D721Med (cell line): Measurements from ENCODE around the gene IGF2.

Experiments used
- DNase-seq: peaks from one replicate; pipeline ENCODE4 v3.0.0; 2011; ENCODE audit warnings: low spot score; ENCODE audit not compliant: insufficient read length
- FAIRE-seq: peaks from 2 replicates; lab custom pipeline; 2011; peaks lifted over from hg19 to GRCh38; lab: Jason Lieb, UNC
- TF ChIP-seq, protein P1 (sequence below): IDR thresholded peaks from 2 replicates; pipeline ENCODE4 v1.5.1; 2012; ENCODE audit warnings: mild to moderate bottlenecking, control low read depth; ENCODE audit not compliant: insufficient read depth; ENCODE audit errors: missing control alignments

IGF2 gene, protein sequence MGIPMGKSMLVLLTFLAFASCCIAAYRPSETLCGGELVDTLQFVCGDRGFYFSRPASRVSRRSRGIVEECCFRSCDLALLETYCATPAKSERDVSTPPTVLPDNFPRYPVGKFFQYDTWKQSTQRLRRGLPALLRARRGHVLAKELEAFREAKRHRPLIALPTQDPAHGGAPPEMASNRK

DNA sequence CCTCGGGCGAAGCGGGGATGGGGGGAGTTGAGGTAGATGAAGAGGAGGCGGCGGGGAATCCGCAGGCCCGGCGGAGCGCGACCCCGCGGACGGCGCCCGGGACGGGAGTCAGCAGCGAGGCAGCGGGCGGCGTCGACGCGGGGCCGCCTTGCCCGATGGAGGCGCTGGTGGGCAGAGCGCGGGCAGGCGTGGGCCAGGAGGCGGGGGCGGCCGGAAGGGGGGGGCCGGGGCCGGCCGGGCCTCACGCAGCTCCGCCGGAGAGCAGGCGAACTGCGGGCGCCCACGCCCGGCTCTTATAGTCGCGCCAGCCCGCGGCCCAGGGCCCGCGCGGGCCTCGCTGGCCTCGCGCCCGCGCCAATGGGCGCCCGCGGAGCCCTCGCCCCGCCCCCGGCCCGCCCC, at the start of gene IGF2:
Gene IGF2, minus strand, starts transcription at position 267 of the 399 bp plus-strand sequence. CDS start 3,866 bp downstream, outside the sequence.
- TF ChIP-seq, protein P1, sequence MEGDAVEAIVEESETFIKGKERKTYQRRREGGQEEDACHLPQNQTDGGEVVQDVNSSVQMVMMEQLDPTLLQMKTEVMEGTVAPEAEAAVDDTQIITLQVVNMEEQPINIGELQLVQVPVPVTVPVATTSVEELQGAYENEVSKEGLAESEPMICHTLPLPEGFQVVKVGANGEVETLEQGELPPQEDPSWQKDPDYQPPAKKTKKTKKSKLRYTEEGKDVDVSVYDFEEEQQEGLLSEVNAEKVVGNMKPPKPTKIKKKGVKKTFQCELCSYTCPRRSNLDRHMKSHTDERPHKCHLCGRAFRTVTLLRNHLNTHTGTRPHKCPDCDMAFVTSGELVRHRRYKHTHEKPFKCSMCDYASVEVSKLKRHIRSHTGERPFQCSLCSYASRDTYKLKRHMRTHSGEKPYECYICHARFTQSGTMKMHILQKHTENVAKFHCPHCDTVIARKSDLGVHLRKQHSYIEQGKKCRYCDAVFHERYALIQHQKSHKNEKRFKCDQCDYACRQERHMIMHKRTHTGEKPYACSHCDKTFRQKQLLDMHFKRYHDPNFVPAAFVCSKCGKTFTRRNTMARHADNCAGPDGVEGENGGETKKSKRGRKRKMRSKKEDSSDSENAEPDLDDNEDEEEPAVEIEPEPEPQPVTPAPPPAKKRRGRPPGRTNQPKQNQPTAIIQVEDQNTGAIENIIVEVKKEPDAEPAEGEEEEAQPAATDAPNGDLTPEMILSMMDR = no peak
- no peak for FAIRE-seq
- no peak for DNase-seq

DNA sequence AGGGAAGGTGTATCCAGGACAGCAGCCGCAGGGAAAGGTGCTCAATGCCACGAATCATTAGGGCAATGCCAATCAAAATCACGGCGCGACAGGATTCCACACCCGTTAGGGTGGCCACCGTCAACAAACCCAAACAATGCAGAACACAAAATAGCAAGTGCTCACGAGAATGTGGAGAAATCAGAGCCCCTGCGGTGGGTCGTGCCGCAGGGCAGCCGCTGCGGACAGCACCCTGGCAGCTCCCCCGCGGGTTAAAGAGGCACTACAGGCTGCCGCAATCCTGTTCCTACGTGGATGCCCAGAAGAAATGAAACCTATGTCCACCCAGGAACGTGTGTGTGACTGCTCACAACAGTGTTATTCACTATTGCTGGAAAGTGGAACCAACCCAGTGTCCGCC, 49.6 kb upstream of the IGF2 start:
- TF ChIP-seq, protein P1 = no peak
- no peak for FAIRE-seq

DNA sequence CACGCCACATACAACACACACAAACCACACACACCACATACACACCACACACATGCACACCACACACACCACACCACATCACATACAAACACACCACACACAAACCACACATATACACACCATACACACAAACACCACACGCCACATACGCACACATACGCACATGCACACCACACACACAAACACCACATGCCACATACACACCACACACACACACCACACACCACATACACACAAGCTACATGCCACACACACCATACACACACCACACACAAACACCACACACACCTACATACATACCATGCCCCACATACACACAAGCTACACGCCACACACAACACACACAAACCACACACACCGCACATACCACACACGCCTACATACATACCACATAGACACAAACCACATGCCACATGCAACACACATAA, 48.1 kb upstream of the IGF2 start:
- DNase-seq = no peak
- FAIRE-seq = no peak
- TF ChIP-seq, protein P1 = no peak

More for the DNA sequence above, 49.6 kb upstream of the IGF2 start:
- no peak for DNase-seq

DNA sequence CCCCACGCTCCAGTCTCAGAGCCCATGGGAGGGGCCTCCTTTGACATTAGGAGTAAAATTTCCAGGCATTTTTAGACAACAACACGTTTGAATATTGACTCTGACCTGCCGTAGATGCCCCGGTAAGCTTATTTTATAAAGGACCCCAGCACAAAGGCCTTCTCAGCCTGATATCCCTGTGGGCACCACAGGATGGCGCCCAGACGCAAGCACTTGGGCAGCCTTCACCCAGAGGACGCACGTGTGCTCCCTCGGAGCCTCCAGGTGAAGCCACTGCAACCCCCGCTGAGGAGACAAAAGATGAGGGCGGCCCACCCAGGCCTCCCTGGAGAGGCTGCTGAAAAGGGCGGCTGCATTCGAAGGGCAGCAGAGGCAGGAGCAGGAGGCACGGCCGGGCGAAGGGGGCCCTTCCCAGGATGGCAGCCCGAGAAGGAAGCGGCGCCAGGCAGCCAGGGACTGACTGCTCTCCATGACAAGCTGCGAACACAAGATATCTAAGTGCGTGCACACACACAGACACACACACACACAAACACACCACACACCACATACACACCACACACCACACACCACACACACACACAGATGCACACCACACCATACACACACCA, 47.6 kb upstream of the IGF2 start:
- no peak for DNase-seq
- TF ChIP-seq, protein P1 = peak; percentile 44
- FAIRE-seq = no peak

DNA sequence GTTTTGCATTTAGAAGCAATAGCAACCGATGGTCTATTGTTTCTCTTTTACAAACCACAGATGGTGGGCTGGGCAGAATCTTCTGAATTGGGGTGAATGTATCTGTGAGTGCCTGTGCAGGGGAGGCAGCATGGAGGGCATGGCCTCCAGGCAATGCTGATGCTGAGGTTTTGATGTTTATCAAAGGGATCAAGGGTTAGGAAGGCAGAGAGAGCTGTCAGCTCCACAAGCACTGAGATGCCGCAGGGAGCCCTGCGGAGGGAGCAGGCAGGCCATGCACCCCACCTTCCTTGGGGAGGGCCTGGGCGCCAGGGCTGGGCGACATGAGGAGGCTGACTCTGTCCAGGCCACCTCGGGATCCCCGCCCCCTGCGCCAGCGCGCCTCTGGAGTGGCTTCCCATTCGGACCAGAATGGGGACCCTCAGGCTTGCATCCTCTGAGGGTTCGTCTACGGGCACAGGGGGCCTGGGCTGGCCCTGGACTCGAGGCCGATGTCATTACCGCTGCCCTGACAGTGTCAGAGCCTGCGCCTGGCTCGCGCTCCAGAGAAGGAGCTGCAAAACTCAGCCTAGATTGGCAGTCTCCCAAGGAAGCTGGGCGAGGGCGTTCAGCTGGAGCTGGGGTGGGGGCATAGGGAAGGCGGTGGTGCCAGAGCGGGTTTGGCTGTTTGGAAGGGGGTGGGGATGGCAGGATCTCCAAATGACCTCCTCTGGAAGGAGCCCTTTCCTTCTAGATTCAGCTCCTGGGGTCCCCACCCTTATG, 46.3 kb upstream of the IGF2 start:
- DNase-seq (no peak), FAIRE-seq (no peak)
- TF ChIP-seq, protein P1 = no peak

DNA sequence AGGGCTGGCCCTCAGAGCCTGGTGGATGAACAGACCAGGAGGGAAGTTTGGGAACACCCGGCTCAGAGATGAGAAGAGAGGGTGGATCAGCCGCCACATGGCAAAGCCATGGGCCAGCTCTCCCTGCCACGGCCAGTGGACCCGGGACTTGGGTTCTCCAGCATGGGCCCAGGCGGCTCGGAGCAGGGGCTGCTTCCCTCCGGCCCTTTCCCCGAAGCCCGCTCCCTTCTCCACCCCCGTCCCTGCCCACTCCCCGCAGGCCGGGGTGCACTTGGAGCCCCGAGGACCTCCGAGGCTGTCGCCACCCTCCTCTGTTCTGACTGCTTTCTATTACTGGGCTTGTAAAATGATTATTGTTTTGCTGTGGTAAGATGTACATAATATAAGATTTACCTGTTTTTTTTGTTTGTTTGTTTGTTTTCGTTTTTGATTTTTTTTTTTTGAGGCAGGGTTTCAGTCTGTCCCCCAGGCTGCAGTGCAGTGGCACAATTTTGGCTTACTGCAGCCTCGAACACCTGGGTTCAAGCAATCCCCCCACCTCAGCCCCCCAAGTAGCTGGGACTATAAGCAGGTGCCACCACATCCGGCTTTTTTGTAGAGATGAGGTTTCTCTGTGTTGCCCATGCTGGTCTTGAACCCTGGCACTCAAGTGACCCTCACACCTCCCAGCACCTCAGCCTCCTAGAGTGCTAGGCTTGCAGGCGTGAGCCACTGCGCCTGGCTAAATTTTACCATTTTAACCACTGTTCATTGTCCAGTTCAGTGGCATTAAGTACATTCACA, 43.7 kb upstream of the IGF2 start:
- FAIRE-seq = no peak
- TF ChIP-seq, protein P1 = no peak
- no peak for DNase-seq
